WERI-Rb-1 (cell line): Measurements from ENCODE around the gene RAD51B.

Source experiments
- DNase-seq: peaks from one replicate; pipeline ENCODE4 v3.0.0-alpha.2; 2020
- H3K27ac ChIP-seq: fragments of 250-450 bp; sonication (Bioruptor Pico); 2 replicates; pipeline ENCODE4 v1.5.1; 2020; ENCODE audit warnings: mild to moderate bottlenecking, moderate library complexity
- H3K27me3 ChIP-seq: fragments of 250-450 bp; sonication (Bioruptor Pico); 2 replicates; pipeline ENCODE4 v1.5.1; 2021; ENCODE audit warnings: mild to moderate bottlenecking, low read depth, moderate library complexity; ENCODE audit not compliant: insufficient read depth, severe bottlenecking
- H3K36me3 ChIP-seq: fragments of 250-450 bp; sonication (Bioruptor Pico); 2 replicates; pipeline ENCODE4 v1.5.1; 2020; ENCODE audit warnings: mild to moderate bottlenecking, moderate library complexity
- H3K4me3 ChIP-seq: 2 replicates; pipeline ENCODE4 v1.5.1; 2011; ENCODE audit warnings: low read depth, mild to moderate bottlenecking, control low read depth, low read length
- H3K9me3 ChIP-seq: fragments of 250-450 bp; sonication (Bioruptor Pico); 2 replicates; pipeline ENCODE4 v1.5.1; 2021; ENCODE audit warnings: mild to moderate bottlenecking, moderate library complexity; ENCODE audit not compliant: severe bottlenecking
- CTCF ChIP-seq: IDR thresholded peaks from 2 replicates; pipeline ENCODE4 v1.5.1; 2011; ENCODE audit warnings: low read depth, mild to moderate bottlenecking, control low read depth, inconsistent platforms, low read length

Gene RAD51B

GRCh38 chr14:68135028-68135427 is 315.4 kb downstream of the RAD51B start:
- no peak for TF ChIP-seq CTCF

GRCh38 chr14:68135566-68135965 is 316.0 kb downstream of the RAD51B start:
- TF ChIP-seq CTCF: no peak
- Histone ChIP-seq H3K36me3 (no peaks in the 10 kb centered on the region), H3K27ac (no peak overlapping the region), H3K9me3 (no peaks in the 10 kb centered on the region), H3K4me3 (no peak overlapping the region), H3K27me3 (no peaks in the 10 kb centered on the region)
- no peak for DNase-seq

More at GRCh38 chr14:68135028-68135427, 315.4 kb downstream of the RAD51B start:
- no peaks in the 10 kb centered on the region for H3K36me3 ChIP-seq
- no peak for DNase-seq
- no peaks in the 10 kb centered on the region for H3K9me3 ChIP-seq
- H3K4me3 ChIP-seq: no peak overlapping the region
- H3K27me3 ChIP-seq: no peaks in the 10 kb centered on the region
- H3K27ac ChIP-seq: no peak overlapping the region

- no peak for DNase-seq
- Histone ChIP-seq H3K4me3 (no peak overlapping the region), H3K36me3 (no peaks in the 10 kb centered on the region), H3K9me3 (no peaks in the 10 kb centered on the region), H3K27me3 (no peaks in the 10 kb centered on the region), H3K27ac (no peak overlapping the region)
- no peak for TF ChIP-seq CTCF
Measured at GRCh38 chr14:68137704-68138619, 318.4 kb downstream of the RAD51B start.

- no peak for DNase-seq
- Histone ChIP-seq H3K9me3 (no peaks in the 10 kb centered on the region), H3K4me3 (no peak overlapping the region), H3K27me3 (no peaks in the 10 kb centered on the region), H3K36me3 (no peaks in the 10 kb centered on the region), H3K27ac (no peak overlapping the region)
- TF ChIP-seq CTCF: no peak
Measured at GRCh38 chr14:68139431-68140075, 320.0 kb downstream of the RAD51B start.

GRCh38 chr14:68140076-68140741 is 320.6 kb downstream of the RAD51B start:
- H3K4me3 ChIP-seq: no peak overlapping the region
- no peaks in the 10 kb centered on the region for H3K27me3 ChIP-seq
- no peak for TF ChIP-seq CTCF
- no peak overlapping the region for H3K27ac ChIP-seq
- H3K36me3 ChIP-seq: no peaks in the 10 kb centered on the region
- peak; percentile 13 for DNase-seq
- no peaks in the 10 kb centered on the region for H3K9me3 ChIP-seq
